Thoracic aorta (tissue), 2 donors: ENCODE results near the gene TEPSIN. TPM values are rescaled to one million over a fixed set of nuclear protein-coding genes. Genes with fewer than 3 reads are reported as not detected.
A peak's percentile ranks its signal among the peaks of the same experiment; 100 is the strongest.

ENCODE experiments used
- ATAC-seq: fragments of 150-250 bp; one replicate; pipeline ENCODE4 v1.8.0; 2017; ENCODE audit warnings: low read depth; ENCODE audit not compliant: insufficient number of reproducible peaks, low FRiP score
- DNase-seq: peaks from one replicate; pipeline ENCODE4 v3.0.0-alpha.2; 2020; ENCODE audit warnings: low spot score
- H3K27ac ChIP-seq, 2 donors: fragments of 200-600 bp; sonication (generic); 1 replicate in 1 of 2; 2 replicates in 1 of 2; pipeline ENCODE4 v1.5.1; 2016; ENCODE audit warnings: mild to moderate bottlenecking in 2 of 2, moderate library complexity in 2 of 2
- H3K27me3 ChIP-seq: fragments of 200-600 bp; sonication (generic); replicated peaks from 2 replicates; pipeline ENCODE4 v1.6.0; 2016; ENCODE audit warnings: mild to moderate bottlenecking; ENCODE audit not compliant: insufficient read depth
- H3K36me3 ChIP-seq: fragments of 200-600 bp; sonication (generic); one replicate; pipeline ENCODE4 v1.5.1; 2016
- H3K4me1 ChIP-seq, 2 donors: fragments of 200-600 bp; sonication (generic); 1 replicate in 1 of 2; 2 replicates in 1 of 2; pipeline versions ENCODE4 v1.5.1 to v1.6.0; 2016; ENCODE audit warnings: low read depth in 2 of 2, mild to moderate bottlenecking in 1 of 2; ENCODE audit not compliant: control insufficient read depth in 1 of 2
- H3K4me3 ChIP-seq: fragments of 200-600 bp; sonication (generic); 2 replicates; pipeline ENCODE4 v1.5.1; 2016; ENCODE audit warnings: mild to moderate bottlenecking
- H3K9me3 ChIP-seq: fragments of 200-600 bp; sonication (generic); 2 replicates; pipeline ENCODE4 v1.5.1; 2016
- total RNA-seq, 2 donors: library from RNA; depleted of rRNA; stranded (reverse); fragments of >200 nt; gene quantifications; one replicate each; pipeline versions ENCODE4 v1.1.0 to v1.2.3, GENCODE V29; 2016
- TF ChIP-seq, protein P1 (sequence below): fragments of 200-600 bp; sonication (generic); IDR thresholded peaks from one replicate; pipeline ENCODE4 v1.5.1; 2019; ENCODE audit warnings: antibody characterized with exemption

TEPSIN gene
- total RNA-seq, 2 donors from 2014 or later, result 52.4 to 70.8 TPM

GRCh38 chr17:81242421-81243332 is 3.8 kb upstream of the TEPSIN start:
- no peak overlapping the region for H3K27ac ChIP-seq
- no peak overlapping the region for H3K4me3 ChIP-seq
- H3K36me3 ChIP-seq, result no peaks in the 10 kb centered on the region
- no peaks in the 10 kb centered on the region for H3K27me3 ChIP-seq
- peaks cover 12 to 19% of the 10 kb centered on the region in 2 donors for H3K4me1 ChIP-seq
- DNase-seq (no peak), ATAC-seq (no peak)
- TF ChIP-seq, protein P1, sequence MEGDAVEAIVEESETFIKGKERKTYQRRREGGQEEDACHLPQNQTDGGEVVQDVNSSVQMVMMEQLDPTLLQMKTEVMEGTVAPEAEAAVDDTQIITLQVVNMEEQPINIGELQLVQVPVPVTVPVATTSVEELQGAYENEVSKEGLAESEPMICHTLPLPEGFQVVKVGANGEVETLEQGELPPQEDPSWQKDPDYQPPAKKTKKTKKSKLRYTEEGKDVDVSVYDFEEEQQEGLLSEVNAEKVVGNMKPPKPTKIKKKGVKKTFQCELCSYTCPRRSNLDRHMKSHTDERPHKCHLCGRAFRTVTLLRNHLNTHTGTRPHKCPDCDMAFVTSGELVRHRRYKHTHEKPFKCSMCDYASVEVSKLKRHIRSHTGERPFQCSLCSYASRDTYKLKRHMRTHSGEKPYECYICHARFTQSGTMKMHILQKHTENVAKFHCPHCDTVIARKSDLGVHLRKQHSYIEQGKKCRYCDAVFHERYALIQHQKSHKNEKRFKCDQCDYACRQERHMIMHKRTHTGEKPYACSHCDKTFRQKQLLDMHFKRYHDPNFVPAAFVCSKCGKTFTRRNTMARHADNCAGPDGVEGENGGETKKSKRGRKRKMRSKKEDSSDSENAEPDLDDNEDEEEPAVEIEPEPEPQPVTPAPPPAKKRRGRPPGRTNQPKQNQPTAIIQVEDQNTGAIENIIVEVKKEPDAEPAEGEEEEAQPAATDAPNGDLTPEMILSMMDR, result no peak
- no peaks in the 10 kb centered on the region for H3K9me3 ChIP-seq

DNA sequence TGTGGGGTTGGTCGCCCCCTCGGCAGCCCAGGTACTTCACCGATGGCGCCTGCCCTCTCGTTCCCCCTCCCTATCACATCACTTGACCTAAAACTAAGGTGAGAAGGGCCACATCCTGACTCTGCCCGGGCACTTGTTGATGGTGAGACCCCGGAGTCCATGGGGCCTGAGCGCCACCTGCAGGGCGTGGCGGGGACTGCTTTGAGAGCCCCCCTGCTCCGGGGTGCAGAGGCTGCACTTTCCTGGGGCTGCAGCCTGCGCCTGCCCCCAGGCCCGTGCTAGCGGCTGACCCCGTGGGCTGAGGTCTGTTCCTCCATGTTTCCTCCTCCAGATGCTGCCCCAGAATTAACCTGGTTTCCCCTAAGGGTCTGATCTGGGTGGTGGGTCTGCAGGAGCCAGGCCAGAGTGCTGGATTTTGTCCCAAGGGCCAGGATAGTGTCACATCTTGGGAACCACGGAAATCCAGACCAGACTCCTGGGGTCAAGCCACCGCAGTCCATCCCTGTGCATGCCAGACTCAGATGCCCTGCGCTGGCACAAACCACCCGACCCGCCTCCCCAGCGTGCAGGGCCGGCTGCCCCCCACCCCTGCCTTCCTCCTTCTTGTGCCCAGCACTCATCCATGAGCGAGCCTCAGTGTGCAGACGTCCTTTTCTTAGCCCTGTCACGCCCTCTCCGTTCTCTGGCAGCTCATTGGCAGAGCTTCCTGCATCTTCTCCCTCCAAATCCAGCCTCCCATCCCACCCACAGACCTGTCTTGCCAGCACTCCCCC is 3.0 kb upstream of the TEPSIN start:
- ATAC-seq (no peak), DNase-seq (no peak)
- Histone ChIP-seq H3K36me3 (no peaks in the 10 kb centered on the region), H3K4me1 (peaks cover 18 to 27% of the 10 kb centered on the region in 2 donors), H3K27ac (no peak overlapping the region), H3K27me3 (no peaks in the 10 kb centered on the region), H3K9me3 (no peaks in the 10 kb centered on the region), H3K4me3 (no peak overlapping the region)
- TF ChIP-seq, protein P1, result peak; percentile 84

DNA sequence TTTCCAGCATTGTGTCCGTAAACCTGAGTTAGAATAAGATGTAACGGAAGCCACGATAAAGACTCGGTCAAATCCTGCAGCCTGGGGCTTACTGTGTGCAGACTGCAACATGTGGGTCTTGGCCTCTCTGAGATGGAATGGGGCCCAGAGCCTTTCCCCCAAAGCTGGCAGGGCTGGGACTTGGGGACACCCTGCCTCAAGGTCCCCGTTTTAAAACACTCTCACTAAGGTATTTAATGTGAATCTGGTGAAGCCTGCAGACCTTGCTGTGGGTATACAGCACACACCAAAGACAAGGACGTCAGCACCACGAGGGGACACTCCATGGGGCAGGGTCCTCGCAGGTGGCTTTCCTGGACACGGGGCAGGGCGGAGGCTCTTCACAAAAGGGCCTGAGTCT is 2.3 kb upstream of the TEPSIN start:
- no peaks in the 10 kb centered on the region for H3K27me3 ChIP-seq
- H3K4me3 ChIP-seq, result no peak overlapping the region
- no peak for DNase-seq
- no peak for ATAC-seq
- no peak overlapping the region for H3K27ac ChIP-seq
- TF ChIP-seq, protein P1, result no peak
- H3K36me3 ChIP-seq, result peaks cover 5% of the 10 kb centered on the region
- no peaks in the 10 kb centered on the region for H3K9me3 ChIP-seq
- H3K4me1 ChIP-seq, result peaks cover 18 to 27% of the 10 kb centered on the region in 2 donors

- Histone ChIP-seq H3K27me3 (no peaks in the 10 kb centered on the region), H3K36me3 (peaks cover 6% of the 10 kb centered on the region), H3K4me3 (no peak overlapping the region), H3K4me1 (peaks cover 18 to 27% of the 10 kb centered on the region in 2 donors), H3K9me3 (no peaks in the 10 kb centered on the region), H3K27ac (no peak overlapping the region)
- TF ChIP-seq, protein P1, result no peak
- ATAC-seq (no peak), DNase-seq (no peak)
Measured at GRCh38 chr17:81240761-81241160, 1.9 kb upstream of the TEPSIN start.
